Glutamatergic neuron (in vitro differentiated cells): ENCODE measurements around the gene ACSS1. TPM values are rescaled to one million over a fixed set of nuclear protein-coding genes. Genes with fewer than 3 reads are reported as not detected.

Source experiments
- DNase-seq: peaks from one replicate; pipeline ENCODE4 v3.0.0; 2022
- H3K27ac Mint-ChIP-seq: one replicate; pipeline ENCODE4 v1.8.0; 2020; ENCODE audit warnings: mild to moderate bottlenecking, mixed read lengths, inconsistent platforms; ENCODE audit not compliant: unreplicated experiment
- H3K27me3 Mint-ChIP-seq: one replicate; pipeline ENCODE4 v1.8.0; 2020; ENCODE audit warnings: mild to moderate bottlenecking, moderate library complexity, mixed read lengths, inconsistent platforms; ENCODE audit not compliant: unreplicated experiment
- H3K36me3 Mint-ChIP-seq: one replicate; pipeline ENCODE4 v1.8.0; 2020; ENCODE audit warnings: mild to moderate bottlenecking, mixed read lengths, inconsistent platforms; ENCODE audit not compliant: unreplicated experiment
- H3K4me1 Mint-ChIP-seq: one replicate; pipeline ENCODE4 v1.8.0; 2020; ENCODE audit warnings: mild to moderate bottlenecking, low read depth, mixed read lengths, inconsistent platforms; ENCODE audit not compliant: unreplicated experiment
- H3K4me3 Mint-ChIP-seq: one replicate; pipeline ENCODE4 v1.8.0; 2020; ENCODE audit warnings: mild to moderate bottlenecking, mixed read lengths, inconsistent platforms; ENCODE audit not compliant: unreplicated experiment
- H3K9me3 Mint-ChIP-seq: one replicate; pipeline ENCODE4 v1.8.0; 2020; ENCODE audit warnings: mild to moderate bottlenecking, moderate library complexity, mixed read lengths, inconsistent platforms; ENCODE audit not compliant: unreplicated experiment
- CTCF ChIP-seq: fragments of 200-600 bp; sonication (generic); IDR thresholded peaks from one replicate; pipeline ENCODE4 v1.5.0; 2021; ENCODE audit not compliant: partially characterized antibody, unreplicated experiment
- total RNA-seq: library from RNA; stranded (reverse); fragmentation: NEBNext Ultra II Directional; extraction: Animal tissue kit (Norgen Biotek cat#: 25700); gene quantifications from one replicate; pipeline ENCODE4 v1.2.1, GENCODE V29; 2021; ENCODE audit not compliant: unreplicated experiment

The ACSS1 gene
- total RNA-seq, 1 donor from 2014 or later = not detected

- Mint-ChIP-seq H3K4me3 (no peak overlapping the region), H3K27ac (no peak overlapping the region), H3K9me3 (peaks cover under 1% of the 10 kb centered on the region), H3K27me3 (peaks cover 14% of the 10 kb centered on the region), H3K36me3 (peaks cover 17% of the 10 kb centered on the region), H3K4me1 (peaks cover 9% of the 10 kb centered on the region)
- no peak for TF ChIP-seq CTCF
- DNase-seq = no peak
These were observed 32.8 kb upstream of the ACSS1 start for GRCh38 chr20:25090492-25091429.

GRCh38 chr20:25089662-25090061 lies 31.7 kb upstream of the ACSS1 start:
- no peak for TF ChIP-seq CTCF
- peaks cover 9% of the 10 kb centered on the region for H3K4me1 Mint-ChIP-seq
- H3K4me3 Mint-ChIP-seq = no peak overlapping the region
- H3K36me3 Mint-ChIP-seq = peaks cover 19% of the 10 kb centered on the region
- H3K27ac Mint-ChIP-seq = no peak overlapping the region
- peaks cover 1% of the 10 kb centered on the region for H3K9me3 Mint-ChIP-seq
- no peak for DNase-seq
- peaks cover 18% of the 10 kb centered on the region for H3K27me3 Mint-ChIP-seq

- peaks cover 9% of the 10 kb centered on the region for H3K4me1 Mint-ChIP-seq
- peaks cover 19% of the 10 kb centered on the region for H3K36me3 Mint-ChIP-seq
- no peak overlapping the region for H3K27ac Mint-ChIP-seq
- no peak overlapping the region for H3K4me3 Mint-ChIP-seq
- H3K27me3 Mint-ChIP-seq = peaks cover 22% of the 10 kb centered on the region
- DNase-seq = no peak
- H3K9me3 Mint-ChIP-seq = peaks cover 1% of the 10 kb centered on the region
- no peak for TF ChIP-seq CTCF
These were observed 31.2 kb upstream of the ACSS1 start for GRCh38 chr20:25089096-25089495.

GRCh38 chr20:25088267-25088666 lies 30.3 kb upstream of the ACSS1 start:
- DNase-seq = no peak
- Mint-ChIP-seq H3K27ac (no peak overlapping the region), H3K4me1 (peaks cover 9% of the 10 kb centered on the region), H3K27me3 (peaks cover 27% of the 10 kb centered on the region), H3K4me3 (no peak overlapping the region), H3K9me3 (peaks cover 1% of the 10 kb centered on the region), H3K36me3 (peaks cover 19% of the 10 kb centered on the region)
- TF ChIP-seq CTCF = no peak
